Left lung (tissue), 10 donors: ENCODE data around the gene TPH2. TPM values are rescaled to one million over a fixed set of nuclear protein-coding genes. Genes with fewer than 3 reads are reported as not detected.

Experiments
- ATAC-seq: fragments of 200-7000 bp; cut with Tn5 transposase; one replicate; pipeline ENCODE4 v1.9.1; 2020; ENCODE audit warnings: moderate library complexity
- DNase-seq, 4 donors: peaks; one replicate each; pipeline ENCODE4 v3.0.0-alpha.2; 2013 to 2020
- H3K27ac ChIP-seq, 2 donors: fragments of 200-600 bp; sonication (generic) in 1 of 2; one replicate each; pipeline versions ENCODE4 v1.5.0 to v1.8.0; 2020 to 2021
- H3K27me3 ChIP-seq, 2 donors: fragments of 200-600 bp; sonication (generic) in 1 of 2; one replicate each; pipeline versions ENCODE4 v1.5.0 to v1.8.0; 2020 to 2021
- H3K36me3 ChIP-seq, 2 donors: fragments of 200-600 bp; sonication (generic) in 1 of 2; one replicate each; pipeline versions ENCODE4 v1.5.0 to v1.8.0; 2020 to 2021
- H3K4me1 ChIP-seq, 2 donors: fragments of 200-600 bp; one replicate each; pipeline ENCODE4 v1.8.0; 2021
- H3K4me3 ChIP-seq, 2 donors: fragments of 200-600 bp; sonication (generic) in 1 of 2; one replicate each; pipeline versions ENCODE4 v1.5.0 to v1.8.0; 2020 to 2021; ENCODE audit warnings: mild to moderate bottlenecking in 1 of 2
- H3K9me3 ChIP-seq, 2 donors: fragments of 200-600 bp; sonication (generic) in 1 of 2; one replicate each; pipeline versions ENCODE4 v1.5.0 to v1.8.0; 2020 to 2021
- CTCF ChIP-seq, 2 donors: fragments of 200-600 bp; sonication (generic) in 1 of 2; IDR thresholded peaks; one replicate each; pipeline versions ENCODE4 v1.5.0 to v1.8.0; 2021; ENCODE audit warnings: antibody characterized with exemption in 2 of 2
- intact Hi-C, 2 donors: fragments of 100-400 bp; cut with DNase I; formaldehyde crosslinking; loops; one replicate each; pipeline versions ENCODE4 v1.11.2 to v1.14.2; 2022
- polyA plus RNA-seq, 6 donors: library from polyadenylated mRNA; unstranded; fragments of 120-200 nt; gene quantifications; one replicate each; pipeline ENCODE4 v1.2.1, GENCODE V29; 2013; ENCODE audit not compliant: insufficient read length in 6 of 6
- total RNA-seq, 2 donors: library from RNA; stranded (reverse); fragmentation: NEBNext Ultra II Directional; extraction: Animal tissue kit (Norgen Biotek cat#: 25700); gene quantifications; one replicate each; pipeline ENCODE4 v1.2.1, GENCODE V29; 2021
- donor health status: DM: no; HTN: yes; CAD: no.
- donor health status: DM: no; HTN: no; CAD: no.

Gene TPH2
- total and polyA plus RNA-seq, 8 donors = 0.10 to 0.52 (median 0.25) TPM; not detected in 1

- H3K36me3 ChIP-seq = no peaks in the 10 kb centered on the region
- no peak overlapping the region for H3K4me3 ChIP-seq
- H3K4me1 ChIP-seq = no peaks in the 10 kb centered on the region
- TF ChIP-seq CTCF (IDR thresholded peaks at IDR 0.05) = no peak
- H3K9me3 ChIP-seq = no peaks in the 10 kb centered on the region
- no peak overlapping the region for H3K27ac ChIP-seq
- intact Hi-C loops = no loop called here
- no peaks in the 10 kb centered on the region for H3K27me3 ChIP-seq
- DNase-seq (no peak), ATAC-seq (no peak)
Observed at GRCh38 chr12:71969330-71969729, 30.7 kb downstream of the TPH2 start.

GRCh38 chr12:71970031-71970430 is 31.4 kb downstream of the TPH2 start:
- ATAC-seq = no peak
- Histone ChIP-seq H3K36me3 (no peaks in the 10 kb centered on the region), H3K27me3 (no peaks in the 10 kb centered on the region), H3K27ac (no peak overlapping the region), H3K4me1 (no peaks in the 10 kb centered on the region), H3K9me3 (no peaks in the 10 kb centered on the region), H3K4me3 (no peak overlapping the region)
- DNase-seq = no peak
- no peak for TF ChIP-seq CTCF (IDR thresholded peaks at IDR 0.05)
- intact Hi-C loops = no loop called here

GRCh38 chr12:71972441-71973074 is 33.9 kb downstream of the TPH2 start:
- TF ChIP-seq CTCF (IDR thresholded peaks at IDR 0.05) = no peak
- DNase-seq (peak in 1 of 4 donors; percentile 9), ATAC-seq (no peak)
- no peaks in the 10 kb centered on the region for H3K9me3 ChIP-seq
- intact Hi-C loops = no loop called here
- H3K4me1 ChIP-seq = no peaks in the 10 kb centered on the region
- H3K4me3 ChIP-seq = no peak overlapping the region
- no peaks in the 10 kb centered on the region for H3K27me3 ChIP-seq
- no peak overlapping the region for H3K27ac ChIP-seq
- H3K36me3 ChIP-seq = no peaks in the 10 kb centered on the region

GRCh38 chr12:71973687-71974086 is 35.0 kb downstream of the TPH2 start:
- intact Hi-C loops = no loop called here
- no peak for TF ChIP-seq CTCF (IDR thresholded peaks at IDR 0.05)

GRCh38 chr12:71980538-71980937 is 41.9 kb downstream of the TPH2 start:
- intact Hi-C loops = no loop called here
- no peak overlapping the region for H3K4me3 ChIP-seq
- H3K36me3 ChIP-seq = no peaks in the 10 kb centered on the region
- H3K27ac ChIP-seq = no peak overlapping the region
- H3K4me1 ChIP-seq = no peaks in the 10 kb centered on the region
- H3K9me3 ChIP-seq = no peaks in the 10 kb centered on the region
- ATAC-seq (no peak), DNase-seq (no peak)
- H3K27me3 ChIP-seq = no peaks in the 10 kb centered on the region
- TF ChIP-seq CTCF (IDR thresholded peaks at IDR 0.05) = no peak

More at GRCh38 chr12:71973687-71974086, 35.0 kb downstream of the TPH2 start:
- no peak for ATAC-seq
- Histone ChIP-seq H3K4me3 (no peak overlapping the region), H3K36me3 (no peaks in the 10 kb centered on the region), H3K27ac (no peak overlapping the region), H3K27me3 (no peaks in the 10 kb centered on the region), H3K9me3 (no peaks in the 10 kb centered on the region), H3K4me1 (no peaks in the 10 kb centered on the region)
- DNase-seq = no peak
